Measurements from ENCODE around the gene DOK7. TPM values are rescaled to one million over a fixed set of nuclear protein-coding genes. Genes with fewer than 3 reads are reported as not detected.
A peak's percentile ranks its signal among the peaks of the same experiment; 100 is the strongest.

Gene DOK7
- total RNA-seq, 1 donor from 2014 or later: 0.69 TPM

GRCh38 chr4:3500111-3500510 is 37.0 kb downstream of the DOK7 start:
- DNase-seq (ENCODE audit: low spot score): no peak
- Mint-ChIP-seq H3K4me3 (ENCODE audit: unreplicated experiment) (no peak overlapping the region), H3K27ac (ENCODE audit: unreplicated experiment) (no peak overlapping the region), H3K36me3 (ENCODE audit: low read depth, unreplicated experiment) (peaks cover 8% of the 10 kb centered on the region), H3K27me3 (ENCODE audit: unreplicated experiment) (peaks cover 12% of the 10 kb centered on the region), H3K4me1 (ENCODE audit: unreplicated experiment) (peaks cover 8% of the 10 kb centered on the region), H3K9me3 (ENCODE audit: unreplicated experiment) (no peaks in the 10 kb centered on the region)
- no peak for TF ChIP-seq CTCF (IDR thresholded peaks at IDR 0.05; ENCODE audit: unreplicated experiment)

- H3K4me1 Mint-ChIP-seq (ENCODE audit: unreplicated experiment): peaks cover 8% of the 10 kb centered on the region
- no peak overlapping the region for H3K4me3 Mint-ChIP-seq (ENCODE audit: unreplicated experiment)
- DNase-seq (ENCODE audit: low spot score): no peak
- no peak for TF ChIP-seq CTCF (IDR thresholded peaks at IDR 0.05; ENCODE audit: unreplicated experiment)
- H3K27me3 Mint-ChIP-seq (ENCODE audit: unreplicated experiment): peaks cover 12% of the 10 kb centered on the region
- no peak overlapping the region for H3K27ac Mint-ChIP-seq (ENCODE audit: unreplicated experiment)
- no peaks in the 10 kb centered on the region for H3K9me3 Mint-ChIP-seq (ENCODE audit: unreplicated experiment)
- H3K36me3 Mint-ChIP-seq (ENCODE audit: low read depth, unreplicated experiment): peaks cover 8% of the 10 kb centered on the region
Observed at GRCh38 chr4:3500634-3501101, 37.6 kb downstream of the DOK7 start.

GRCh38 chr4:3501126-3501824 is 38.2 kb downstream of the DOK7 start:
- no peak for DNase-seq (ENCODE audit: low spot score)
- H3K9me3 Mint-ChIP-seq (ENCODE audit: unreplicated experiment): no peaks in the 10 kb centered on the region
- H3K27me3 Mint-ChIP-seq (ENCODE audit: unreplicated experiment): peaks cover 12% of the 10 kb centered on the region
- H3K27ac Mint-ChIP-seq (ENCODE audit: unreplicated experiment): peak overlapping the region; percentile 24
- H3K4me3 Mint-ChIP-seq (ENCODE audit: unreplicated experiment): no peak overlapping the region
- TF ChIP-seq CTCF (IDR thresholded peaks at IDR 0.05; ENCODE audit: unreplicated experiment): no peak
- peaks cover 8% of the 10 kb centered on the region for H3K4me1 Mint-ChIP-seq (ENCODE audit: unreplicated experiment)
- peaks cover 8% of the 10 kb centered on the region for H3K36me3 Mint-ChIP-seq (ENCODE audit: low read depth, unreplicated experiment)

- peaks cover 8% of the 10 kb centered on the region for H3K4me1 Mint-ChIP-seq (ENCODE audit: unreplicated experiment)
- H3K9me3 Mint-ChIP-seq (ENCODE audit: unreplicated experiment): no peaks in the 10 kb centered on the region
- H3K27me3 Mint-ChIP-seq (ENCODE audit: unreplicated experiment): peaks cover 11% of the 10 kb centered on the region
- H3K36me3 Mint-ChIP-seq (ENCODE audit: low read depth, unreplicated experiment): peaks cover 13% of the 10 kb centered on the region
- TF ChIP-seq CTCF (IDR thresholded peaks at IDR 0.05; ENCODE audit: unreplicated experiment): no peak
- no peak overlapping the region for H3K27ac Mint-ChIP-seq (ENCODE audit: unreplicated experiment)
- H3K4me3 Mint-ChIP-seq (ENCODE audit: unreplicated experiment): no peak overlapping the region
- DNase-seq (ENCODE audit: low spot score): no peak
Observed at GRCh38 chr4:3501825-3502425, 38.8 kb downstream of the DOK7 start.

Data from endothelial cell (in vitro differentiated cells).